ENCODE results near the gene UBB.

DNA sequence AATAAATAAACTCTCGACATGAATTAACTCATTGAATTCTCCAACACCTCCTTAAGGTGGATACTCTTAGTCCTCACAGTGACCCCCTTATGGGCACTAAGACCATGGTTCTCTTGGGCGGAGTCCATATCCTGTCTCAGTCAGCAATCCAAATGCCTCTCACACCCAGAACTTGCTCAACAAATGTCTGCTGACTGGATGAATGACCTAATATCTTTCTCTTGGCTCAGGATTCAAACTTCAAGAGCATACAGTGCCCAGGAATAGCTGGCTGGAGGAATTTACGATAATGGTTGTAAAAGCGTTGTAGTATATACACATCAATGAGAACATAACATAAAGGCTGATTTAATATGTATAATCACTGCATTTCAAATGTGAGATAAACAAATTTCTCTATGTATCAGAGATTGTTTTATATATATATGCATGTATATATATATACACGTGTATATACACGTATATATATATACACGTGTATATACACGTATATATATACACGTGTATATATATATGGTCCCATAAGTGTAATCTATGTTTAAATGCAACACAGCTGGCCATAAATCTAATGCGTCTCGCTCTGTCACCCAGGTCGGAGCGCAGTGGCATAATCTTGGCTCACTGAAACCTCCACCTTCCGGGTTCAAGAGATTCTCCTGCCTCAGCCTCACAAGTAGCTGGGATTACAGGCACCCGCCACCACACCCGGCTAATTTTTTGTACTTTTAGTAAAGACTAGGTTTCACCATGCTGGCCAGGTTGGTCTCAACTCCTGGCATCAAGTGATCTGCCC lies 6.5 kb upstream of the UBB start:
- TF ChIP-seq POLR2AphosphoS5 (IDR thresholded peaks at IDR 0.05): no peak
- TF ChIP-seq, protein P1, sequence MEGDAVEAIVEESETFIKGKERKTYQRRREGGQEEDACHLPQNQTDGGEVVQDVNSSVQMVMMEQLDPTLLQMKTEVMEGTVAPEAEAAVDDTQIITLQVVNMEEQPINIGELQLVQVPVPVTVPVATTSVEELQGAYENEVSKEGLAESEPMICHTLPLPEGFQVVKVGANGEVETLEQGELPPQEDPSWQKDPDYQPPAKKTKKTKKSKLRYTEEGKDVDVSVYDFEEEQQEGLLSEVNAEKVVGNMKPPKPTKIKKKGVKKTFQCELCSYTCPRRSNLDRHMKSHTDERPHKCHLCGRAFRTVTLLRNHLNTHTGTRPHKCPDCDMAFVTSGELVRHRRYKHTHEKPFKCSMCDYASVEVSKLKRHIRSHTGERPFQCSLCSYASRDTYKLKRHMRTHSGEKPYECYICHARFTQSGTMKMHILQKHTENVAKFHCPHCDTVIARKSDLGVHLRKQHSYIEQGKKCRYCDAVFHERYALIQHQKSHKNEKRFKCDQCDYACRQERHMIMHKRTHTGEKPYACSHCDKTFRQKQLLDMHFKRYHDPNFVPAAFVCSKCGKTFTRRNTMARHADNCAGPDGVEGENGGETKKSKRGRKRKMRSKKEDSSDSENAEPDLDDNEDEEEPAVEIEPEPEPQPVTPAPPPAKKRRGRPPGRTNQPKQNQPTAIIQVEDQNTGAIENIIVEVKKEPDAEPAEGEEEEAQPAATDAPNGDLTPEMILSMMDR (IDR thresholded peaks at IDR 0.05): no peak
